NOMO-1 treated with dmso at 0.1 percent for 144 hours (cell line): ENCODE results near the gene PCK1.
"Not testable (repeated sequence)": the region's sequence is repeated elsewhere in the genome, so short reads cannot be mapped to it uniquely, and the experiment has no call there.

Source experiments
- DNase-seq: peaks from one replicate; lab custom pipeline; 2025; ENCODE audit not compliant: unreplicated experiment; lab: John Stamatoyannopoulos, UW

The PCK1 gene

DNA sequence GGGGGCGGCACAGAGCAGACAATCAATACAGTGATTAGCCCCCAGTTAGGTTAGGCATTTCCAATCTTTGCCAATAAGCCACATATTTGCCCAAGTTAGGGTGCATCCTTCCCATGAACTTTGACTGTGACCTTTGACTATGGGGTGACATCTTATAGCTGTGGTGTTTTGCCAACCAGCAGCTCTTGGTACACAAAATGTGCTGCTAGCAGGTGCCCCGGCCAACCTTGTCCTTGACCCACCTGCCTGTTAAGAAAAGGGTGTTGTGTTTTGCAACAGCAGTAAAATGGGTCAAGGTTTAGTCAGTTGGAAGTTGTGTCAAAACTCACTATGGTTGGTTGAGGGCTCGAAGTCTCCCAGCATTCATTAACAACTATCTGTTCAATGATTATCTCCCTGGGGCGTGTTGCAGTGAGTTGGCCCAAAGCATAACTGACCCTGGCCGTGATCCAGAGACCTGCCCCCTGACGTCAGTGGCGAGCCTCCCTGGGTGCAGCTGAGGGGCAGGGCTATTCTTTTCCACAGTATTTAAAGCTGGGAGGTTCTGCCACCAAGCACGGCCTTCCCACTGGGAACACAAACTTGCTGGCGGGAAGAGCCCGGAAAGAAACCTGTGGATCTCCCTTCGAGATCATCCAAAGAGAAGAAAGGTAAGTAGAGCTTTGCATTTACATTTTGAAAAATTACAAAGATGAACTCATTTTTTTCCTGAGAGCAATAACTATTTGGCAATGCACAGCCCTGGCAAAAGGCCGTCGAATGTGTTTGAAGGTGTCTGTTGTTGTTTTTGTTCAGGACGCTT is at the start of gene PCK1:
Gene PCK1 (plus strand): TSS at position 557 of the 802 bp plus-strand sequence. CDS start 302 bp downstream, outside the sequence.
- DNase-seq: no peak

DNA sequence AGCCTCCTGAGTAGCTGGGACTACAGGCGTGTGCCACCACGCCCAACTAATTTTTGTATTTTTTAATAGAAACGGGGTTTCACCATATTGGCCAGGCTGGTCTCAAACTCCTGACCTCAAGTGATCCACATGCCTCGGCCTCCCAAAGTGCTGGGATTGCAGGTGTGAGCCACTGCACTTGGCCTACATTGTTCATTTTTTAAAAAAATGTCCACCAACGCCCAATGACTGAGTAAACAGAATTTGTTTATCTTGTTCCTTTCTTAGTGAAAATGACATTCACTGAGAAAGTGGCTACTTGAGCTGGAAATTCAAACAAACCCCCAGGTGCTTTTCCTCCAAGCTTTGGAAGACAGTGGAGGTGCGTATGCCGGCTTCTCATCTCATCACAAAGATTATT is 49.2 kb upstream of the PCK1 start:
- DNase-seq: not testable (repeated sequence)

DNA sequence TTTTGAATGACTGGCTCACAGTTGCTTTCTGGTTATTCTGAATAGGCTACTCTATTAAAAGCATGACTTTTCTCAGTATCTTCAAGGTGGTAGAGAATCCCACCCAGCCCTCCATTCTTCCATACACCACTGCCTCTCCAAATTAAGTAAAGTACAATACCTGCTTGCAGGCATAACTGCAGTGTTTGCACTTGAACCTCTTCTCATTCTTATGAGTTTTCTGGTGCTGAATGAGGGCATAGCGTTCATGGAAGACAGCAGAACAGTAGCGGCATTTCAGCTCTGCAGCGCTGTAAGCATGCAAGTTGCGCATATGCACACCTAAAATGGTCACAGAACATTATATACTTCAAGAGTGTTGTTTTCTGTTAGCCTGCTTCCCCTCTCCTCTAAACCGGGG is 48.5 kb upstream of the PCK1 start:
- DNase-seq: no peak

DNA sequence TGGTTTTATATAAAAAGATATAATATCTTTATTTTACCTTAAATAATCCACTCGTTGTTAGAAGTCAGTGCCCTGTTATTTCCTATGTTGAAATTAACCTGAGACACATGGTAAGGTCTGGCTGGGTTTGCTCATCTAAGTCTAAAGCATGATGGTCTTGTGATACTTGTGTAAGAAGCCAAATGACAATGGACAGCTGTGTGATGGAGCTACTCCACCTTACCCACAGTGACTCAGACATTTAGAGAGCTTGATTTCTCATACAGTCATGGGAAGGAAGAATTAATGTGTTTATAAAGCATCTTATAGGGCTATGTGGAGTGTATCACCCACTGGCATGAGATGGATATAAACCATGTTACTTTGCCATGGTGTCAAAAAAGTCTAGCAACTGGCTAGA is 47.7 kb upstream of the PCK1 start:
- DNase-seq: no peak

DNA sequence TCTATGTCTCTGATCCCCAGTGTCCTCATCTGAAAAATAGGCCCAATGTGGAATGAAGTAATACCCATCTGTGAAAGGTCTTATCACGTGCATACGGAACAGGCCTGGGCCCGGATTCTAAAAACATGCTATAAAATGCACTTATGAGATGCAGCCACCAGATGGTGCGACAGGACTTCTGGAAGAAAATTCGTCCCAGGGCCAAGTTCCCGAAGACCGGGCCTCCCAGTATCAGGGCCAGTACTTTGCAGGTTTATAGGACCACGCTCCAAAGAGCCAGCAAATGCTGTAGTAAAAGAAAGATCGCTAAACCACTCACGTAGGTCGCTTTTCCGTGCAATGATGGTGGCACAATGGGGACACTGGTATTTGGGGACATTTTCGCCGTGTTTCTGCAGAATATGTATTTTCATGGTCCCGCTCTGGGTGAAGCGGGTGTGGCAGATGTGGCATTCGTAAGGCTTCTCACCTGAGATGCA is 46.6 kb upstream of the PCK1 start:
- no peak for DNase-seq

DNA sequence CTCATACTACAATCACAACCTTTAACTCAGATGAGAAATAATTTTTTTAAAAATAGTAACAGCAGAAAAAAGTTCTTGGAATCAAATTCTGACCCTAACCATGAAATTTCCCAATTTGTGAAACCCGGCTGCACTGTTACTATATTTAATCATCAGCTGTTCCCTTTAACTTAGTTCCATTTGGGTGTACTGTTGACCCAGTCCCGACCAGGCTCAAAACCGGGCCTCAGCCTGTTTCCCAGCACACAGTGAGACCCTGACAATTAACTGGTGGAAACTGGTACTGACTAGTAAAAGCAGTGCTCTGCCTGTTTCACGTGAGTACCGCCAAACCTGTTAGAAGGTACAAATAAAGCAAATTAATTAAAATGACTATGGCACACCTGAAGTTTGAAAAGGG is 43.0 kb upstream of the PCK1 start:
- no peak for DNase-seq

DNA sequence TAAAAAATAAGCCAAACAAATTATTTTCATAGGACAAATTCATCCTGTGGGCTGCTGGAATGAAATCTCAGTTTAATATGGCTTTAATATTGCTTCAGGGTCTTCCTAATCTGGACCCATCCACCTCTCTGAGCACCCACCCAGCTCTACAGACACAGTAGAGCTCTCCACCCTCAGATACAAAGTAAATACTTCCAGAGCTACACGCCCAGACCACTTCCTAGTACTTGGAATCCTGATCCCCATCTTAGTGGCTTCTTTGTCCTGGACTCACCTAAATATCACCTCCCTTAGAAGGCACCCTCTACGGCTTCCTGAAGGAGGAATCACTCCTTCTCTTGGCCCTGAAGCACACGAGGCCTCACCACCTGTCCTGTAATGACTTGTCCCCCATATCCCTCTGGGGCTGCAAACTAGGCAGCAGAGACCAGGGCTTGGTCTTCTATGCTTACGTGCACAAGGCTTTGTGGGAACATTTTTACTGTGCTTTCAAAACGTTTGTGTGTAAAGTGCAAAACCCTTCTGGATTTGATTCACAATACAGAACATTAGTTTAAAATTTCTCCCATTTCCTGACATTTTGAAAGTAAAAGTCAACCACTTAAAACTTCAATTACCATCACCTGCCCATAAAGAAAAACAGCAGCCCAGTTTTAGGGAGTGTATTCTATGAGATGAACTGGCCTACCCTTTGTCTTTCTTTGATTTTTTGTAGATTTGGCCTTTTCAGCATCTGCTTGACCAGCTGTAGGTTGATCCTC is 38.4 kb upstream of the PCK1 start:
- no peak for DNase-seq

DNA sequence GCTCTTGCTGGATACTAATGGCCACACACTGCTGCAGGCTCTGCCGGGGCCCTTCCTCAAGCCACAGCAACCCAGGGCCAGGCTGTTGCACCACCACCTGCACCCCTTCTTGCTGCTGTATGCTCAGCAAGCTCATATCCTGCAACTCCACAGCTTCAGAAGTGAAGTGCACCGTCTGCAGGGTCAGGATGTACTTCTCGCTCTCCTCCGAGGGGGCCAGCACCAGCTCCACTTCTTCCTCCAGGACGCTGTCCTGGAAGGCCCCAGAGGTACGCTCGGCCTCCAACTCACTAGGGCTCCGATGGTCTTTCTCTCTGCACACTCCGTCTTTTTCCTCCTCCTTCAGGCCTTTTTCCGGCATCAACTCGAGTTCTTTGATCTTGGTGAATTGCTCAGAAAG is 37.1 kb upstream of the PCK1 start:
- DNase-seq: no peak

DNA sequence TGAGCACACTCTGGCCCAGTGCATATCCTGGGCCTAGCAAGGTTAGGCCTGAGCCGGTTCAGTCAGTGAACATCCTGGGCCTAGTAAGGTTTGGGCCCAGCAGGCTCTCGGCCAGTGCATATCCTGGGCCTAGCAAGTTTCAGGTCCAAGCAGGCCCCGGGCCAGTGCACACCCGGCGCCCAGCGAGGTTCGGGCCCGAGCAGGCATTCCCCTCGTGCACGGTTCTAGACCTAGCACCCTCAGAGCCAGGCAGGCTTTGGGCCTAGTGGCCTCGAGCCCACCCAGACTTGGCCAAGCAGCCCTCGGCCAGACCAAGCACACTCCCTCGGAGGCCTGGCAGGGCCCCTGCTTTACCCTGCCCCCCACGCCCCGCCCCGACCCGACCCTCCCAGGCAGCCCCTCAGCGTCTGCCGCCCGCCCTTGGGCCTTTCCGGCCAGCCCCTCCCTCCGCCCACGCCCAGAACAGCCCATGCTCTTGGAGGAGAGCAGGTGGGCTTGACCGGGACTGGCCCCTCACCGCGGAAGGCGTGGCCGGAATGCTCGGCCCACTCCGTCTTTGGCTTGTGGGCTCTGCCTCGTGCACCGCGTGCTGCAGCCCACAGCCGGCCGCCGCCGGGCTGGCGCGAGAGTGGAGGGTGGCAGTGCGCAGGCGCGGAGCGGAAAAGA is 36.3 kb upstream of the PCK1 start, which contains the start of gene CTCFL:
Gene CTCFL (minus strand): TSS at position 630 of the 666 bp plus-strand sequence. CDS start 935 bp downstream, outside the sequence.
- DNase-seq: no peak

DNA sequence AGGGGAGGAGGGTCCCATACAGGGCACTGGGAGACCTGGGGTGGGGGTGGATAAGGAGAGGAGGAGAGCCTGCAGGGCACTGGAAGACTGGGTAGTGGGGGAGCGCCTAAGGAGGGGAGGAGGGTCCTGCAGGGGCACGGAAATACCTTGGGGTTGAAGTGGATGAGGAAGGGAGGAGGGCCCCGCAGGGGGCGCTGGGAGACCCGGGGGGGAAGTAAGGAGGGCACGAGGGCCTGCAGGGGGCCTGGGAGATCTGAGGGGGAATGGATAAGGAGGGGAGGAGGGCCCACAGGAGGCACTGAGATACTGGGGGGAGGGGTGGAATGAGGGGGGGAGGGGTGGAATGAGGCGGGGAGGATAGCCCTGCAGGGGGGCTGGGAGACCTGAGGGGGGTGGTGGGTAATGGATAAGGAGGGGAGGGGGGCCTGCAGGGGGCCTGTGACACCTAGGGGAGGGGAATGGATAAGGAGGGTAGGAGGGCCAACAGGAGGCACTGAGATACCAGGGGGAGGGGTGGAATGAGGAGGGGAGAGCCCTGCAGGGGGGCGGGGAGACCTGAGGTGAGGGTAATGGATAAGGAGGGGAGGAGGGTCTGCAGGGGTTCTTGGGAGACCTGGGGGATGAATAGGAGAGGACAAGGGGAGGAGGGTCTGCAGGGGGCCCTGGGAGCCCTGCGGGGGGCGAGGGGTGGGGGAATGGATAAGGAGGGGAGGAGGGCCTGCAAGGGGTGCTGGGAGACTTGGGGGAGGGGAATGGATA is 35.4 kb upstream of the PCK1 start:
- DNase-seq: no peak

DNA sequence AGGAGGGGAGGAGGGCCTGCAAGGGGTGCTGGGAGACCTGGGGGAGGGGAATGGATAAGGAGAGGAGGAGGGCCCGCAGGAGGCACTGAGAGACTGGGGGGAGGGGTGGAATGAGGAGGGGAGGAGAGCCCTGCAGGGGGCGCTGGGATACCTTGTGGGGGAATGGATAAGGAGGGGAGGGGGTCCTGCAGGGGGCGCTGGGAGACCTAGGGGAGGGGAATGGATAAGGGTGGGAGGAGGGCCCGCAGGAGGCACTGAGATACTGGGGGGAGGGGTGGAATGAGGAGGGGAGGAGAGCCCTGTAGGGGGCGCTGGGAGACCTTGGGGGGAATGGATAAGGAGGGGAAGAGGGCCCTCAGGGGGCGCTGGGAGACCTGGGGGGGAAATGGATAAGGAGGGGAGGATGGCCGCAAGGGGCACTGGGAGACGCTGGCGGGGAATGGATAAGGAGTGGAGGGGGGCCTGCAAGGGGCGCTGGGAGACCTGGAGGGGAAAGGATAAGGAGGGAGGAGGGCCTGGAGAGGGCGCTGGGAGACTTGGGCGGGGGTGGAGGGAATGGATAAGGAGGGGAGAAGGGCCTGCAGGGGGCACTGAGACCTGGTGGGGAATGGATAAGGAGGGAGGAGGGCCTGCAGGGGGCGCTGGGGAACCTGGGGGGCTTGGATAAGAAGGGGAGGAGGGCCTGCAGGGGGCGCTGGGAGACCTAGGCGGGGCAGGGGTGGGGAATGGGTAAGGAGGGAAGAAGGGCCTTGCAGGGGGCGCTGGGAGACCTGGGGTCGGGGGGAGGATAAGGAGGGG is 34.6 kb upstream of the PCK1 start:
- DNase-seq: no peak

DNA sequence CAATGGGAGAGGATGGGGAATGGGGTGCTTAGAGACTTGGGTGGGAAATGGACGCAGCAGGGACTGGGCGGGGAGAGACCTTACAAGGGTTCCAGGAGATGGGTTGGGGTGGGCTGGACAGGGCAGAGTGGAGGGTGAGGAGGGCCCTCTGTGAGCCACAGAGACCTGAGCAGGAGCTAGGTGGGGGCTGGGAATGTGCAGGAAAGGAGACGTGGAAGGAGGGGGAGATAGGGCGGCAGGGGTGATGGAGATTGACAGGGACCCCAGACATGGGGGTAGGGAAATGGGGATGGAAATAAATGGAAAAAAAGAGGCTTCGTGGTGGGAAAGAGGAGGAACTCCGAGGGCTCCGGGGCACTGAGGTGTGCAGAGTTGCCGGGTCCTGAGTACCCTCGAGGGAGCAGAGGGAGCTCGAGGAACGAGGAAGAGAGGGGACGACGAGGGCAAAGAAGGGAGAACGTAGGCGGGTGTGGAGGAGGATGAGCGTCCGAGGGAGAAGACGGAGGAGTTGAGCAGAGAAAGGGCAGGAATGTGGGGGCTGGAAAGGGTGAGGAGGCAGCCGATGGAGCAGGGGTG is 33.9 kb upstream of the PCK1 start:
- DNase-seq: no peak

DNA sequence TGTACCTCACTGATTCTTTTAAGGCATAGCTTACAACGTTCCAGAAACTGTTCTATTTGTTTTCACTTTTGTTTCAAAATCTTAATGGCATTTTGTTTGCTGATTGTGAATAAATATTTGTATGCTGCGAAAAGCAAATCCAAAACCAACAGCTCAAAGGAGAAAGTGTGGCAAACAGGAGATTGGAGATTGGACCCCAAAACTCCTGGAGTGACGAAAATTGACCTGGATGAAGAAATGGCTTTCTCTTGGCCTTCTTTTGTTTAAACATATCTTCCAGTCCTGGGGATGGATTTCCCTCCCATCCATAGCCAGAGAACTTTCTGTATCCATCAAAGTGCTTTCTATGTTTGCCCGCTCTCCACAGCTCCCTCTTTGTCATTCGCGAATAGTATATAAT is 33.2 kb upstream of the PCK1 start:
- no peak for DNase-seq

DNA sequence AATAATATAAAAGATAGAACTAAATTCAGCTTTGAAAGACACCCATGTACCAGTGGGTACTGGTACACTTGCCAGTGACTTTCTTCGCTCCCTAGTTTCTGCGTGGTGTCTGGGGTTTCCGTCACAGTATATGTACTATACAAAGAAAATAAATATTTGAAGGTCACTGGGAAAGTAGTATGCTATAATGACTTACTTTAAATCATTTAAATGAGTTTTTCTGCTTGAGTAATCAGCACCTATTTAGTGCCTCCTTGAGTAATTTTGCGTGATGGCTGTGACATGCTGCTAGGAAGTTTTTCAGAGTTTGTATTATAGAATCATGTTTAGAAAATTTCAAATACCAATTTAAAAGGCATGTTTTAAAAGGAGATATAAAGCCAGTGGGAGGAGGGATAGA is 32.8 kb upstream of the PCK1 start:
- DNase-seq: no peak

DNA sequence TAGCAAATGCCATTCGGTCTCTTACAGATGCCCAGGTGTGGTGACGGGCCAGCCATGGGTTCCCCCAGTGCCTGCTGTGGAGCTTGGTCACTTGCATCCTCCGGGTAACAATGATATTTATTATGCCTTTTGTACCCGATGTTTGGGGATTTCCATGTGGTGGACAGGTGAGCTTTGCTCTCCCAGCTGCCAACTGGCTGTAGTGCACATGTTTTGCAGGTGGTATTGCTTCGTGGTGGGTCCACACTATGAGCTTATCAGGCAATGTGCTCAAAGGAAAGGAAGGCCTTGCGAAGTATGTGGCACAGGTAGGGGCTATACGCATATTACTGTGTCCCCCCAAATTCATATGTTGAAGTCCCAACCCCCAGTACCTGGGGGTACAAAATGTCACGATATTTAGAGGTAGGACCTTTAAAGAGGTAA is 31.7 kb upstream of the PCK1 start:
- DNase-seq: no peak

DNA sequence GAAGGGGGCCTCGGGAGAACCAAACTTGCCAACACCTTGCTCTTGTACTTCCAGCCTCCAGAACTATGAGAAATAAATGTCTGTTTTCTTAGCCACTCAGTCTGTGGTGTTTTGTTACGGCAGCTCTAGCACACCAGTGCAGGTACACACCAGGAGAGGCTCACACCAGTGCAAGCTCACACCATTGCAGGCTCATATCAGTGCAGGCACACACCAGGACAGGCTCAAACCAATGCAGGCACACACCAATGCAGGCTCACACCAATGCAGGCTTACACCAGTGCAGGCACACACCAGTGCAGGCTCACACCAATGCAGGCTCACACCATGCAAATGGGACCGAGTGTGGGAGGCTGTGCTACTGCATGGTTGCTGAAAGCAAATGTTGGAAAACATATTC is 31.1 kb upstream of the PCK1 start:
- no peak for DNase-seq

DNA sequence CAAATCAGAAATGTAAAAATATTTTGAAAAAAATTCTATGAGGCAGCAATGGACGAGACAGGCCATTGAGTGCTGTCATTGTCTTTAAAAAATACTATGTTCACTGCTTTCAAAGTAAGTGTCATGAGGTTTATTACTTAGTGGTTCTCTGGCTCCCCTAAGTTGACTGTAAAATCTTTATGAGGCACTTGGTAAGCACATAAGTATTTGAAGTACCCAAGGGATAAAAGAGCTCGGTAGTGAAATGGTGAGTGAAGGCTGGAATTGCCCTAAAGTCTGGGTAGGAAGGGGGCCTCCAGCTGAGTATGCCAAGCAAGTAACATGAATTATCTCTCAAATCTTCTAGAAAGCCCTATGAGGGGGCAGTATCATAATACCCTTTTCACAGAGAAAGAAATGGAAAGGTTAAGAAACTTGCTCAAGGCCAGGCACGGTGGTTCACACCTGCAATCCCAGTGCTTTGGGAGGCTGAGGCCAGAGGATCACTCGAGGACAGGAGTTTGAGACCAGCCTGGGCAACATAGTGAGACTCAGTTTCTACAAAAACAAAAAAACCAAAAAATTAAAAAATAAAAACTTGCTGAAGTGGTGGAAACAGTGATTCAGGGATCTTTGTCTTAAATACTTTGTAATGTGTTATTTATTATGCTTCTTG is 30.5 kb upstream of the PCK1 start:
- DNase-seq: no peak

DNA sequence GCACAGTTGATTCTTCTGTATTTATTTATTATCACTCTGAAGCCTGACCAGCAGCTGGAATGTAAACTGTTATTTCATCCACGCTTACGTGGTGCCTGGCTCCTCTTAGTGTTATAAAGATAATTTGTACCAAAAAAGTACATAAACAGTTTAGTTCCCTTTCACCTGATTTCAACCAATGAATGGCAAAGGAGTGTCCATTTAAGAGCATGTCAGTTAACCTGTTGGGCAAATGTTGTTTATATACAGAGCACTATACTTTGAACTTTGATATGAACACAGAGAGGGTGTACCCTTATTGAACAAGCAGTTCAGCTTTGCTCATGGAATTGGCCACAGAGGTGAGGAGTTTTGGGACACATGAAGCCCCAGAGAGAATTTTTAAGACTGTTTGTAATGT is 28.8 kb upstream of the PCK1 start:
- no peak for DNase-seq

DNA sequence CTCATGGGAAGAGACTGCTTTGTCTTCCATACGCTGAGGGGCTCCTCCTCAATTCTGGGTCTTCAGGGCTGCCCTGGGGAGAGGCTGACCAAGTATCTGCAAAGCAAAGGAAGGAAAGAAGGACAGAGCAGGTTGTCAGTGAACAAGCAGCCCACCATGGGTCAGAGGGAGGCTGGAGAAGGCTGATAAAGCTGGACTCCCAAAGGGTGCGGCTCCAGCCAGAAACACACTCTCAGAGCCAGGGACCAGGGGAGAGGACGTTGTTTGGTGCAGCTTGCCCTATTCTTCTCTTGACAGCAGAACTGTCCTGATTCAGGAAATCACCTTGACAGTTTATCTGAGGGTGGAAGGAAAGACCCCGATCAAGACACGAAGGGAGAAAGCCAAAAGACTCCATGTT is 25.6 kb upstream of the PCK1 start:
- no peak for DNase-seq
